Activated CD4-positive, alpha-beta memory T cell treated with anti-CD3 and anti-CD28 coated beads, Interleukin-2, amount 10 ng/mL, durations not matched to agents 7 days and 5 days (primary cell): ENCODE data around the gene MZT2A. TPM values are rescaled to one million over a fixed set of nuclear protein-coding genes. Genes with fewer than 3 reads are reported as not detected.
A peak's percentile ranks its signal among the peaks of the same experiment; 100 is the strongest.
"Not testable (repeated sequence)": the region's sequence is repeated elsewhere in the genome, so short reads cannot be mapped to it uniquely, and the experiment has no call there.

Experiments
- CTCF ChIA-PET: fragments of 350-600 bp; sonication (Branson Sonifier 250); formaldehyde crosslinking; loops from one replicate; lab custom pipeline; 2021; ENCODE audit warnings: antibody characterized with exemption, inconsistent platforms; lab: Charles Lee
- POLR2A ChIA-PET: fragments of 350-600 bp; sonication (Branson Sonifier 250); formaldehyde crosslinking; loops from one replicate; lab custom pipeline; 2021; ENCODE audit warnings: antibody characterized with exemption; lab: Charles Lee
- DNase-seq: peaks from one replicate; pipeline ENCODE4 v3.0.0-alpha.2; 2020
- H3K27ac Mint-ChIP-seq: one replicate; pipeline ENCODE4 v1.8.0; 2021; ENCODE audit warnings: mild to moderate bottlenecking, mixed read lengths
- H3K27me3 Mint-ChIP-seq: one replicate; pipeline ENCODE4 v1.8.0; 2021; ENCODE audit warnings: mixed read lengths
- H3K36me3 Mint-ChIP-seq: one replicate; pipeline ENCODE4 v1.8.0; 2021; ENCODE audit warnings: low read depth, mixed read lengths
- H3K4me1 Mint-ChIP-seq: one replicate; pipeline ENCODE4 v1.8.0; 2021; ENCODE audit warnings: mixed read lengths
- H3K4me3 Mint-ChIP-seq: one replicate; pipeline ENCODE4 v1.8.0; 2021; ENCODE audit warnings: mild to moderate bottlenecking, mixed read lengths
- H3K9me3 Mint-ChIP-seq: one replicate; pipeline ENCODE4 v1.8.0; 2021; ENCODE audit warnings: mixed read lengths
- total RNA-seq, 2 experiments: library from RNA; stranded (reverse); gene quantifications; one replicate each; pipeline ENCODE4 v1.2.3, GENCODE V29; 2021

The MZT2A gene
- total RNA-seq, 2 experiments from 2014 or later = 249 to 267 TPM

DNA sequence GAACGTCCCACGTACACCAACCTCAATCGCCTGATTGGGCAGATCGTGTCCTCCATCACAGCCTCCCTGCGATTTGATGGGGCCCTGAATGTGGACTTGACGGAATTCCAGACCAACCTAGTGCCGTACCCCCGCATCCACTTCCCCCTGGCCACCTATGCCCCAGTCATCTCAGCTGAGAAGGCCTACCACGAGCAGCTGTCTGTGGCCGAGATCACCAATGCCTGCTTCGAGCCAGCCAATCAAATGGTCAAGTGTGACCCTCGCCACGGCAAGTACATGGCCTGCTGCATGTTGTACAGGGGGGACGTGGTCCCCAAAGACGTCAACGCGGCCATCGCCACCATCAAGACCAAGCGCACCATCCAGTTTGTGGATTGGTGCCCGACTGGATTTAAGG lies 11.8 kb downstream of the MZT2A start:
- H3K4me1 Mint-ChIP-seq, CTCF ChIA-PET, H3K27me3 Mint-ChIP-seq, H3K27ac Mint-ChIP-seq, POLR2A ChIA-PET, H3K9me3 Mint-ChIP-seq, DNase-seq, H3K4me3 Mint-ChIP-seq: not testable (repeated sequence)
- peaks cover 28% of the 10 kb centered on the region for H3K36me3 Mint-ChIP-seq

DNA sequence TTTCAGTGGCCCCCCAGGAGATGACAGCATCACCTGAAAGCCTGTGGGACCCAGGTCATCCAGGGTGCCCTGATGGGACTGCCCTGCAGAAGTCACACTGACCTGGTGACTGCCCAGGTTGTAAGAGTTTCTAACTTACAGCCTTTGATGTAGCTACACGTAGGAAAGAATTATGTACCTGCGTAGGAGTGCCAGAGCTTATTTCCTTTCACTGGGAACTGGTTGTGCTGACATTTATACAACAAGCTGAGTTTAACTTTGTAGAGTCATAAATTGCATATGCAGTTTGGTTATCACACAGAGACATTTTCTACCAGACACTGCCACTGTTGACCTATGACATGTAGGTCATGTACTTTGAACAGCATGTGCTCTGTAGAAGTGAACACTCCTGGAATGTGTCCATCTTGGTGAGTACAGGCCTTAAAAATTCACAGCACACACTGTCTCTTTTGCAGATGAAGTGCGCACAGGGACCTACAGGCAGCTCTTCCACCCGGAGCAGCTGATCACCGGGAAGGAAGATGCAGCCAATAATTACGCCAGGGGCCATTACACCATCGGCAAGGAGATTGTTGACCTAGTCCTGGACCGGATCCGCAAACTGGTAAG lies 13.2 kb downstream of the MZT2A start:
- H3K36me3 Mint-ChIP-seq = peaks cover 25% of the 10 kb centered on the region
- H3K9me3 Mint-ChIP-seq, CTCF ChIA-PET, H3K4me1 Mint-ChIP-seq, DNase-seq, H3K27ac Mint-ChIP-seq, H3K27me3 Mint-ChIP-seq, POLR2A ChIA-PET, H3K4me3 Mint-ChIP-seq: not testable (repeated sequence)

DNA sequence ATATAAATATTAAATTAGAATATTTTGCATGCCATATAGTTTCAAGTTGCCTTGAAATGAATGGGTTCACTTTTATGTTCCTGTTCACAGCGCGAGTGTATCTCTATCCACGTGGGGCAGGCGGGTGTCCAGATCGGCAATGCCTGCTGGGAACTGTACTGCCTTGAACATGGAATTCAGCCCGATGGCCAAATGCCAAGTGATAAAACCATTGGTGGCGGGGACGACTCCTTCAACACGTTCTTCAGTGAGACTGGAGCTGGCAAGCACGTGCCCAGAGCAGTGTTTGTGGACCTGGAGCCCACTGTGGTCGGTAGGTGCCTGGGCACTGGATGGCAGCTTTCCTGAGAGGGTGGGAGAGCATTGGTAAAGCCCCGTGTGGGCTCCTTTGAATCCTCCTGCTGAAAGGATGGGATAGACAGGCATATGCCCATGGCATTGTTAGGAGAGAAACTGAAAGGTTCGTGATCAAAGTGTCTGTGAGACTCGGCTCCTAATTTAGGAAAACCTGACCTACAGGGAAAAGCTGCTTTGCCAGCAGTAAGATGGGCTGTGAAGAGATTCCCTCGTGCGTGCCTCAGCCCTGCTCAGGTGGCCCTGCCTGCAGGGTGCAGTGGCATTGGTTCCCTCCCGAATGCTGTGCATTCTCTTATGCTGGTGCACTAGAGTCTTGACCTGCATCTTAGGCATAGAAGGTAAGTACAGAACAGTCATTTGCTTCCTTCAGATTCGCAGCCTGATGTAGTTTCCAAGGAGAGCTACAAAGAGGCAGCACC lies 13.9 kb downstream of the MZT2A start:
- H3K27ac Mint-ChIP-seq, H3K4me1 Mint-ChIP-seq, H3K27me3 Mint-ChIP-seq, POLR2A ChIA-PET, H3K4me3 Mint-ChIP-seq, CTCF ChIA-PET, H3K9me3 Mint-ChIP-seq: not testable (repeated sequence)
- H3K36me3 Mint-ChIP-seq = peaks cover 25% of the 10 kb centered on the region
- peak; percentile 9 for DNase-seq

GRCh38 chr2:131477227-131477626 lies 15.0 kb downstream of the MZT2A start:
- H3K9me3 Mint-ChIP-seq, H3K4me3 Mint-ChIP-seq, H3K4me1 Mint-ChIP-seq, POLR2A ChIA-PET, H3K27me3 Mint-ChIP-seq, DNase-seq, CTCF ChIA-PET, H3K27ac Mint-ChIP-seq: not testable (repeated sequence)
- H3K36me3 Mint-ChIP-seq = peaks cover 17% of the 10 kb centered on the region

GRCh38 chr2:131476363-131476762 lies 15.8 kb downstream of the MZT2A start:
- H3K27ac Mint-ChIP-seq, DNase-seq, H3K4me3 Mint-ChIP-seq, H3K9me3 Mint-ChIP-seq, CTCF ChIA-PET, H3K27me3 Mint-ChIP-seq, POLR2A ChIA-PET, H3K4me1 Mint-ChIP-seq: not testable (repeated sequence)
- peaks cover 12% of the 10 kb centered on the region for H3K36me3 Mint-ChIP-seq

- ChIA-PET CTCF (no interaction called here), POLR2A (no interaction called here)
- no peak within 1 kb of the TSS for H3K4me3 Mint-ChIP-seq
- H3K4me1 Mint-ChIP-seq = no peaks in the 10 kb centered on the region
- H3K36me3 Mint-ChIP-seq = peaks cover 12% of the 10 kb centered on the region
- H3K9me3 Mint-ChIP-seq = no peaks in the 10 kb centered on the region
- no peaks in the 10 kb centered on the region for H3K27me3 Mint-ChIP-seq
- H3K27ac Mint-ChIP-seq = no peak within 1 kb of the TSS
- no peak for DNase-seq
Measured at GRCh38 chr2:131475831-131476230, 16.4 kb downstream of the MZT2A start, which contains the start of gene TUBA3D. TSS of gene TUBA3D (plus strand) at chr2:131476119. CDS start at chr2:131476200, 81 bp downstream.

GRCh38 chr2:131473266-131473665 lies 18.9 kb downstream of the MZT2A start:
- CTCF ChIA-PET, H3K9me3 Mint-ChIP-seq, POLR2A ChIA-PET: not testable (repeated sequence)

GRCh38 chr2:131471624-131472023 lies 20.6 kb downstream of the MZT2A start:
- DNase-seq, H3K9me3 Mint-ChIP-seq, H3K4me1 Mint-ChIP-seq, CTCF ChIA-PET, POLR2A ChIA-PET, H3K27me3 Mint-ChIP-seq, H3K4me3 Mint-ChIP-seq, H3K36me3 Mint-ChIP-seq, H3K27ac Mint-ChIP-seq: not testable (repeated sequence)

More at GRCh38 chr2:131473266-131473665, 18.9 kb downstream of the MZT2A start:
- not testable (repeated sequence) for H3K27me3 Mint-ChIP-seq, H3K4me1 Mint-ChIP-seq, DNase-seq, H3K4me3 Mint-ChIP-seq, H3K36me3 Mint-ChIP-seq, H3K27ac Mint-ChIP-seq

GRCh38 chr2:131470944-131471343 lies 21.3 kb downstream of the MZT2A start:
- POLR2A ChIA-PET, H3K4me1 Mint-ChIP-seq, H3K4me3 Mint-ChIP-seq, H3K36me3 Mint-ChIP-seq, CTCF ChIA-PET, H3K9me3 Mint-ChIP-seq, H3K27ac Mint-ChIP-seq, DNase-seq, H3K27me3 Mint-ChIP-seq: not testable (repeated sequence)

- POLR2A ChIA-PET, CTCF ChIA-PET: not testable (repeated sequence)
Measured at GRCh38 chr2:131467722-131468121, 24.5 kb downstream of the MZT2A start.

GRCh38 chr2:131454914-131455313 lies 37.3 kb downstream of the MZT2A start:
- POLR2A ChIA-PET, H3K27ac Mint-ChIP-seq, H3K4me3 Mint-ChIP-seq, H3K36me3 Mint-ChIP-seq, H3K9me3 Mint-ChIP-seq, CTCF ChIA-PET, DNase-seq: not testable (repeated sequence)
- Mint-ChIP-seq H3K4me1 (peaks cover 12% of the 10 kb centered on the region), H3K27me3 (peaks cover 20% of the 10 kb centered on the region)

More at GRCh38 chr2:131467722-131468121, 24.5 kb downstream of the MZT2A start:
- H3K9me3 Mint-ChIP-seq, H3K27me3 Mint-ChIP-seq, H3K27ac Mint-ChIP-seq, H3K36me3 Mint-ChIP-seq, DNase-seq, H3K4me1 Mint-ChIP-seq, H3K4me3 Mint-ChIP-seq: not testable (repeated sequence)

- H3K27ac Mint-ChIP-seq, H3K9me3 Mint-ChIP-seq, H3K4me3 Mint-ChIP-seq, DNase-seq, POLR2A ChIA-PET, H3K36me3 Mint-ChIP-seq, CTCF ChIA-PET: not testable (repeated sequence)
- Mint-ChIP-seq H3K27me3 (peaks cover 20% of the 10 kb centered on the region), H3K4me1 (peaks cover 12% of the 10 kb centered on the region)
Measured at GRCh38 chr2:131451265-131451949, 40.8 kb downstream of the MZT2A start.

GRCh38 chr2:131447981-131448380 lies 44.2 kb downstream of the MZT2A start:
- CTCF ChIA-PET, DNase-seq, H3K36me3 Mint-ChIP-seq, H3K27ac Mint-ChIP-seq, H3K4me3 Mint-ChIP-seq, H3K9me3 Mint-ChIP-seq, H3K4me1 Mint-ChIP-seq, POLR2A ChIA-PET: not testable (repeated sequence)
- H3K27me3 Mint-ChIP-seq = peaks cover 15% of the 10 kb centered on the region
